ENCODE measurements around the gene ARID1B. TPM values are rescaled to one million over a fixed set of nuclear protein-coding genes. Genes with fewer than 3 reads are reported as not detected.
A peak's percentile ranks its signal among the peaks of the same experiment; 100 is the strongest.

The ARID1B gene
- total RNA-seq, 2 donors from 2014 or later: 74.0 to 110 TPM

DNA sequence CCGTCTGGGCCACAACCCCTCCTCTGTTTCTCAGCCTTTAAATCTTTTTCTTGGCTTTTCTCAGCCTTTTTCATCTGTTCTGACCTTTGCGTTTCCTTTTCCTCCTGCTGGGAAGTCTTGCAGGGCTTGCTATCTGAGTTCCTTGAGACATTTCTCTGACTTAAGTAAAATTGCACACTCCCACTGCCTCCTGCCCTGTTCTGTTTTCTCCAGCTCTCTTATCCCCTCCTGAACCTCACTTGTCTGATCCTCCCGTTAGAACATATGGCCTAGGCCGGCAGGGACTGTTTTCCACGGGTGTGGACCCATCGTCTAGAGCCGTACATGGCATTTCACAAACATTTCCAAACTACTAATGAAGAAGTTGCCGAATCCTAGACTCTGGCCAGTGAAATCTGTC is 63.0 kb downstream of the ARID1B start:
- H3K36me3 Mint-ChIP-seq (ENCODE audit: low read depth): peaks cover 9% of the 10 kb centered on the region
- Histone ChIP-seq H3K27ac (ENCODE audit: low read depth, low read length) (peak overlapping the region; percentile 2), H3K4me3 (ENCODE audit: low read length) (no peak overlapping the region), H3K36me3 (ENCODE audit: control insufficient read depth, insufficient read depth, low read length) (peaks cover 15% of the 10 kb centered on the region), H3K4me1 (ENCODE audit: control insufficient read depth, insufficient read depth, low read length) (peaks cover 6% of the 10 kb centered on the region), H3K27me3 (ENCODE audit: control insufficient read depth, insufficient read depth, low read length, poor library complexity, severe bottlenecking) (no peaks in the 10 kb centered on the region), H3K9ac (ENCODE audit: extremely low read depth, low read length, poor library complexity, severe bottlenecking) (no peak overlapping the region), H3K9me3 (ENCODE audit: control insufficient read depth, low read length) (no peaks in the 10 kb centered on the region)
- 58 to 67% methylated on average over 7 to 8 of the region's 8 CpGs for WGBS, 2 experiments (ENCODE audit: insufficient coverage in 1 of 2, insufficient read length in 1 of 2)
- TF ChIP-seq, protein P1, sequence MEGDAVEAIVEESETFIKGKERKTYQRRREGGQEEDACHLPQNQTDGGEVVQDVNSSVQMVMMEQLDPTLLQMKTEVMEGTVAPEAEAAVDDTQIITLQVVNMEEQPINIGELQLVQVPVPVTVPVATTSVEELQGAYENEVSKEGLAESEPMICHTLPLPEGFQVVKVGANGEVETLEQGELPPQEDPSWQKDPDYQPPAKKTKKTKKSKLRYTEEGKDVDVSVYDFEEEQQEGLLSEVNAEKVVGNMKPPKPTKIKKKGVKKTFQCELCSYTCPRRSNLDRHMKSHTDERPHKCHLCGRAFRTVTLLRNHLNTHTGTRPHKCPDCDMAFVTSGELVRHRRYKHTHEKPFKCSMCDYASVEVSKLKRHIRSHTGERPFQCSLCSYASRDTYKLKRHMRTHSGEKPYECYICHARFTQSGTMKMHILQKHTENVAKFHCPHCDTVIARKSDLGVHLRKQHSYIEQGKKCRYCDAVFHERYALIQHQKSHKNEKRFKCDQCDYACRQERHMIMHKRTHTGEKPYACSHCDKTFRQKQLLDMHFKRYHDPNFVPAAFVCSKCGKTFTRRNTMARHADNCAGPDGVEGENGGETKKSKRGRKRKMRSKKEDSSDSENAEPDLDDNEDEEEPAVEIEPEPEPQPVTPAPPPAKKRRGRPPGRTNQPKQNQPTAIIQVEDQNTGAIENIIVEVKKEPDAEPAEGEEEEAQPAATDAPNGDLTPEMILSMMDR (conservative IDR thresholded peaks at IDR 0.05): no peak
- no peak for DNase-seq
- peaks cover 53% of the 10 kb centered on the region for H3K4me1 Mint-ChIP-seq
- peak overlapping the region; percentile 16 for H3K27ac Mint-ChIP-seq
- H3K4me3 Mint-ChIP-seq: peak overlapping the region; percentile 8
- H3K27me3 Mint-ChIP-seq (ENCODE audit: insufficient read depth): no peaks in the 10 kb centered on the region
- no peaks in the 10 kb centered on the region for H3K9me3 Mint-ChIP-seq

GRCh38 chr6:156840606-156841005 is 63.4 kb downstream of the ARID1B start:
- WGBS, 2 experiments (ENCODE audit: insufficient coverage in 1 of 2, insufficient read length in 1 of 2): 89% methylated on average over 2 of the region's 2 CpGs; no CpG with 5 or more reads in 1 of the 2 experiments
- H3K27me3 ChIP-seq (ENCODE audit: control insufficient read depth, insufficient read depth, low read length, poor library complexity, severe bottlenecking): no peaks in the 10 kb centered on the region
- Mint-ChIP-seq H3K4me3 (no peak overlapping the region), H3K27me3 (ENCODE audit: insufficient read depth) (no peaks in the 10 kb centered on the region), H3K9me3 (no peaks in the 10 kb centered on the region), H3K36me3 (ENCODE audit: low read depth) (peaks cover 13% of the 10 kb centered on the region), H3K27ac (peak overlapping the region; percentile 16), H3K4me1 (peaks cover 58% of the 10 kb centered on the region)
- no peak for DNase-seq
- peak overlapping the region; percentile 2 for H3K27ac ChIP-seq (ENCODE audit: low read depth, low read length)
- peaks cover 11% of the 10 kb centered on the region for H3K36me3 ChIP-seq (ENCODE audit: control insufficient read depth, insufficient read depth, low read length)
- H3K9ac ChIP-seq (ENCODE audit: extremely low read depth, low read length, poor library complexity, severe bottlenecking): no peak overlapping the region
- TF ChIP-seq, protein P1 (conservative IDR thresholded peaks at IDR 0.05): no peak
- no peaks in the 10 kb centered on the region for H3K9me3 ChIP-seq (ENCODE audit: control insufficient read depth, low read length)
- no peak overlapping the region for H3K4me3 ChIP-seq (ENCODE audit: low read length)
- H3K4me1 ChIP-seq (ENCODE audit: control insufficient read depth, insufficient read depth, low read length): peaks cover 6% of the 10 kb centered on the region

DNA sequence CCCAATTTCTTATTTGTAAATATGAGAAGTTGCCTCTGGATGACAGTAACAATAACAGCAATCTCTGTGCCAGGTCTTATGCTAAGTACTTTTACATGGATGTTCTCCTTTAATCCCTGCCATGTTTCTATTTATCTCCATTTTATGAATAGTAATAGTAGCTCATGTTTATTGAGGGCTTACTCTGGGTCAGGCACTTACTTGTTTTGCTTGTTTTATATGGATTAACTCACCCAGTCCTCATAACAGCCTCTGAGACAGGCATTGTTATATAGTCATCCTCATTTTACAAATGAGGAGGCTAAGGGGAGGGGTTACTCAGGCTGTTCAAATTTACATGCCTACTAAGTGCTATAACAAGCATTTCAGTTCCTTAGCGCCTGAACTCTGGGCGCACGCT is 64.3 kb downstream of the ARID1B start:
- 96 to 99% methylated on average over 3 of the region's 3 CpGs for WGBS, 2 experiments (ENCODE audit: insufficient coverage in 1 of 2, insufficient read length in 1 of 2)
- H3K9me3 Mint-ChIP-seq: no peaks in the 10 kb centered on the region
- no peak for DNase-seq
- Histone ChIP-seq H3K27me3 (ENCODE audit: control insufficient read depth, insufficient read depth, low read length, poor library complexity, severe bottlenecking) (no peaks in the 10 kb centered on the region), H3K9ac (ENCODE audit: extremely low read depth, low read length, poor library complexity, severe bottlenecking) (no peak overlapping the region), H3K4me1 (ENCODE audit: control insufficient read depth, insufficient read depth, low read length) (peaks cover 8% of the 10 kb centered on the region), H3K27ac (ENCODE audit: low read depth, low read length) (no peak overlapping the region), H3K36me3 (ENCODE audit: control insufficient read depth, insufficient read depth, low read length) (peaks cover 5% of the 10 kb centered on the region), H3K9me3 (ENCODE audit: control insufficient read depth, low read length) (no peaks in the 10 kb centered on the region), H3K4me3 (ENCODE audit: low read length) (no peak overlapping the region)
- TF ChIP-seq, protein P1 (conservative IDR thresholded peaks at IDR 0.05): no peak
- no peak overlapping the region for H3K27ac Mint-ChIP-seq
- H3K4me1 Mint-ChIP-seq: peaks cover 57% of the 10 kb centered on the region
- peaks cover 9% of the 10 kb centered on the region for H3K36me3 Mint-ChIP-seq (ENCODE audit: low read depth)
- H3K27me3 Mint-ChIP-seq (ENCODE audit: insufficient read depth): no peaks in the 10 kb centered on the region
- H3K4me3 Mint-ChIP-seq: no peak overlapping the region

All from endodermal cell (in vitro differentiated cells).